Mammary epithelial cell (primary cell): Measurements from ENCODE around the gene HSPH1.

ENCODE experiments used
- CTCF ChIP-seq, 2 donors: IDR thresholded peaks in 1 of 2; conservative IDR thresholded peaks in 1 of 2; 2 replicates each; pipeline ENCODE4 v1.5.1; 2011 to 2012; ENCODE audit warnings: inconsistent platforms in 2 of 2, low read length in 2 of 2, mild to moderate bottlenecking in 2 of 2, control low read depth in 1 of 2, low read depth in 1 of 2; ENCODE audit not compliant: insufficient read depth in 1 of 2; ENCODE audit errors: extremely low read depth in 1 of 2
- EZH2 ChIP-seq: IDR thresholded peaks from 2 replicates; pipeline ENCODE4 v1.6.1; 2012; ENCODE audit warnings: low read length, inconsistent platforms, borderline replicate concordance

- TF ChIP-seq CTCF (conservative IDR thresholded peaks at IDR 0.05 in 1 of 2, IDR thresholded peaks at IDR 0.05 in 1 of 2; ENCODE audit: extremely low read depth in 1 of 2, insufficient read depth in 1 of 2, low read depth in 1 of 2, low read length in 2 of 2) (no peak), EZH2 (no peak)
Observed at GRCh38 chr13:31208559-31209122, 46.9 kb upstream of the HSPH1 start.
